Fibroblast of mammary gland (primary cell): ENCODE results near the gene F2RL3.

Source experiments
- DNase-seq: peaks from one replicate; pipeline ENCODE4 v3.0.0-alpha.2; 2010; ENCODE audit warnings: low read depth
- H3K4me3 ChIP-seq: 2 replicates; pipeline ENCODE4 v1.5.1; 2011; ENCODE audit warnings: low read depth, mild to moderate bottlenecking, low read length, moderate library complexity; ENCODE audit not compliant: control insufficient read depth
- TF ChIP-seq, protein P1 (sequence below): conservative IDR thresholded peaks from 2 replicates; pipeline ENCODE4 v1.5.1; 2011; ENCODE audit warnings: low read depth, low read length, inconsistent platforms; ENCODE audit not compliant: control insufficient read depth, insufficient read depth

F2RL3 gene

DNA sequence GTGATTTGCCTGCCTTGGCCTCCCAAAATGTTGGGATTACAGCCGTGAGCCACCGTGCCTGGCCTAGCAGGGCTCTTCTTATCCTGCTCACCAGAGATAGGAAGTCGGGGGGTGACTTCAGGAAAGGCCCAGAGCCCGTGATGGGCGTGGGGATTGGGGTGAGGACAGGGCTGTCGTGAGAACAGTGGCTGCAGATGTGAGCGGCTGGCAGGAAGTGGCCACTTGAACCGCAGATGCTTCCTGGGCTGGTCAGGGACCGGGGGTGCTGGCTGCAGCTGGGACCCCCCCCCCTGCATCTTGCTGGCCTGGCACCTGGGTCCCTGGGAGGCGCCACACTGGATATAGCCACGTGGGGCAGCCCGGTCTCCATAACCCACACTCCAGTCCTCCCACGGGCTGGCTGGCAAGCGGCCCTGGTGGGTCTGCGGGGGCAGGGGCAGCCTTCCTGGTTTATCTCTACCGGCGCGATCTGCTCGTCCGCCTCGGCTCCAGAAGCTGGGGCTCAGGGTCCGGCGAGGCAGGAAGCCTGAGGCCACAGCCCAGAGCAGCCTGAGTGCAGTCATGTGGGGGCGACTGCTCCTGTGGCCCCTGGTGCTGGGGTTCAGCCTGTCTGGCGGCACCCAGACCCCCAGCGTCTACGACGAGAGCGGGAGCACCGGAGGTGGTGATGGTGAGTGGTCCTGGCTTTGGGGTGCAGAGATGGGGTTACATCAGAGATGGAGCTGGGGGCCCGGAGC lies at the start of gene F2RL3:
Gene F2RL3, plus strand, starts transcription at position 371 of the 737 bp plus-strand sequence. Its CDS starts 191 bp downstream, at position 562.
- TF ChIP-seq, protein P1, sequence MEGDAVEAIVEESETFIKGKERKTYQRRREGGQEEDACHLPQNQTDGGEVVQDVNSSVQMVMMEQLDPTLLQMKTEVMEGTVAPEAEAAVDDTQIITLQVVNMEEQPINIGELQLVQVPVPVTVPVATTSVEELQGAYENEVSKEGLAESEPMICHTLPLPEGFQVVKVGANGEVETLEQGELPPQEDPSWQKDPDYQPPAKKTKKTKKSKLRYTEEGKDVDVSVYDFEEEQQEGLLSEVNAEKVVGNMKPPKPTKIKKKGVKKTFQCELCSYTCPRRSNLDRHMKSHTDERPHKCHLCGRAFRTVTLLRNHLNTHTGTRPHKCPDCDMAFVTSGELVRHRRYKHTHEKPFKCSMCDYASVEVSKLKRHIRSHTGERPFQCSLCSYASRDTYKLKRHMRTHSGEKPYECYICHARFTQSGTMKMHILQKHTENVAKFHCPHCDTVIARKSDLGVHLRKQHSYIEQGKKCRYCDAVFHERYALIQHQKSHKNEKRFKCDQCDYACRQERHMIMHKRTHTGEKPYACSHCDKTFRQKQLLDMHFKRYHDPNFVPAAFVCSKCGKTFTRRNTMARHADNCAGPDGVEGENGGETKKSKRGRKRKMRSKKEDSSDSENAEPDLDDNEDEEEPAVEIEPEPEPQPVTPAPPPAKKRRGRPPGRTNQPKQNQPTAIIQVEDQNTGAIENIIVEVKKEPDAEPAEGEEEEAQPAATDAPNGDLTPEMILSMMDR: no peak
- DNase-seq: no peak
- no peak within 1 kb of the TSS for H3K4me3 ChIP-seq

DNA sequence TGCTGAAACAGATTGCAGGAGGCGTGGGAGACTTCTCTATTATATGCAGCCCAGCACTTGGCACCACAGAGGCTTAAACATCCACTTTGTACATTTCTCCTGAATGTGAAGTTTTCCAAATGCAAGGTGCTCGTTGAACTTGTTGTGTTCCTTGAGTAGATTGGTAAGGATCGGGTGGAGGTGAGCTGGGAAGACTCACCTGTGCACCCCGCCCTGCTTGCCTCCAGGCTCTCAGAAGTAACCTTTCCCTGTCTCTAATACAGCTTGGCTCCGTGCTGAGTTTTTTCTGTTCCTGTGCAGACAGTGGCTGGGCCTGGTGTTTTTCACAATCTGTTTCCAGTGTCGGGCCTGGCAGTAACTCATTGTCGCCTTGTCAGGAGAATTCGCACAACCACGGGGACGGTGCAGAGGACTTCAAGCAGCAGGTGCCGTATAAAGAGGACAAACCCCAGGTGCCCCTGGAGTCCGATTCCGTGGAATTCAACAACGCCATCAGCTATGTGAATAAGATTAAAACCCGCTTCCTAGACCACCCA lies 47.3 kb upstream of the F2RL3 start:
- TF ChIP-seq, protein P1: no peak
- DNase-seq: no peak
- no peak overlapping the region for H3K4me3 ChIP-seq

DNA sequence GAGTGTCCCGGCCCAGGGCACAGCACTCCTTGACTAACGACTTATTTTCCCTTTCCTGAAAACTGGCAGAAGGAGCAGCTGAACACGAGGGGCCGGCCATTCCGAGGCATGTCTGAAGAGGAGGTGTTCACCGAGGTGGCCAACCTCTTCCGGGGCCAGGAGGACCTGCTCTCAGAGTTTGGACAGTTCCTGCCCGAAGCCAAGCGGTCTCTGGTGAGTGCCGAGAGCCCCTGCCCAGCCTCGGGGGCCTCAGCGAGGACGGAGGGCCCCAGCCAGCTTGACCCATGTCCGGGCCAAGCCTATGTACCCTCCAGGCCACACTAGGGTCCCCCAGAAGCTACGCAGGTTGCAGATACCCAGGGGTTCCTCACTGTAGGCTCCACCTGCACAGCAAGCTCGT lies 41.9 kb upstream of the F2RL3 start:
- TF ChIP-seq, protein P1: no peak
- DNase-seq: no peak

DNA sequence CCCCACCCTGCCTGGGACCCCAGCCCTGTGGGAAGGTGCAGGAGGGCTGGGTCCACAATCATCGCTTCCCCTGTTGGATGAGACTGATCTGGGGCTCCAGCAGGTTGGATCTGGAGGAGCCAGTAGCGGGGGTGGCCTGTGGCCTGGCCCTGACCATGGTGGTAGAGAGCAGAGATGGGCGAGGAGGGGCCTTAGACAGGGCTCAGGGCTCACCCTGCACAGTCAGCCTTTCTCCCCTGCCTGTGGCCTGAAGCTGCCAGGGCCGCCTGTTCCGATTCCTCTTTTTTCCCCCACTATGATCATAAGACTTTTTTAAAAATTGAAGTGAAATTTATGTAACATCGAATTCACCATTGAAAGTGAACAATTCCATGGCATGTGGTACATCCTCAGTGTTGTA lies 41.4 kb upstream of the F2RL3 start:
- no peak overlapping the region for H3K4me3 ChIP-seq
- no peak for DNase-seq
- TF ChIP-seq, protein P1: no peak

More for the DNA sequence above, 41.9 kb upstream of the F2RL3 start:
- no peak overlapping the region for H3K4me3 ChIP-seq

DNA sequence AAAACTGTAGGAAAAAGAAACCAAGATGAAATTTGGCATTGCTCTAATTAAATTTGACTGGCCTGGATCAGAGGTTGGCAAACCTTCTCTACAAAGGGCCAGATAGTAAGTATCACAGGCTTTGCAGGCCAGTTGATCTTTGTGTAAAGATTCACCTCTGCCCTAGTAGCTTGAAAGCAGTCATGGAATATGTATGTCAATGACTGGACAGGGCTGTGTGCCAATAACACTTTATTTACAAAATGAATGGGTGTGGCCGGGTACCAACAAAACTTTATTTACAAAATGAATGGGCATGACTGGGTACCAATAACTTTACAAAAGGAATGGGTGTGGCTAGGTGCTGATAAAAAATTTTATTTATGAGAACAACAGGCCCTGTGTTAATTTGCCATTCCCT lies 39.6 kb upstream of the F2RL3 start:
- H3K4me3 ChIP-seq: no peak overlapping the region
- peak; percentile 79 for DNase-seq
- TF ChIP-seq, protein P1: no peak

DNA sequence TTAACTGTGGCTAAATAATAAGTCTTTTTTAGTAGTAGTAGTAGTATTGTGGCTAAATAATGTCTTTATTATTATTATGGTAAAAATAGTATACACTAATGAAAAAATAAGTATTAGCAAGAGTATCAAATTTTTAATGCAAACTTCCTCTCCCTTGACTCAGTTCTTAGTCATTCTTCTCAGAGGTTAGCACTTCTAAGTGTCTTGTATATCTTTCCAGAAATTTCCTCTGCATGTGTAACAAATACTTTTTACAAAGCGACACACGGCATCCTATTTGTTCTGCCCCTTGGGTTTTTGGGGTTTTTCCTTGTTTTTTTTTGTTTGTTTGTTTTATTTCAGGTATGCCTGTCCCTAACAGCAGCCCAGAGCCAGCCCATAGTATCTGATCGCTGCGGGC lies 38.7 kb upstream of the F2RL3 start:
- H3K4me3 ChIP-seq: no peak overlapping the region
- TF ChIP-seq, protein P1: no peak
- DNase-seq: peak; percentile 61
